Stimulated activated CD8-positive, alpha-beta memory T cell treated with anti-CD3 and anti-CD28 coated beads, Interleukin-7, amount 100 ng/mL, for 4 hours (primary cell): Measurements from ENCODE around the gene C1QTNF6.

Source experiments
- DNase-seq, 2 donors: peaks; one replicate each; pipeline ENCODE4 v3.0.0-alpha.2; 2020; ENCODE audit warnings: low read depth in 2 of 2

C1QTNF6 gene

GRCh38 chr22:37141971-37142370, 46.1 kb downstream of the C1QTNF6 start:
- DNase-seq: no peak

GRCh38 chr22:37141476-37141875, 46.6 kb downstream of the C1QTNF6 start:
- no peak for DNase-seq

GRCh38 chr22:37140686-37141323, 47.2 kb downstream of the C1QTNF6 start:
- no peak for DNase-seq

GRCh38 chr22:37139762-37140161, 48.3 kb downstream of the C1QTNF6 start:
- no peak for DNase-seq

GRCh38 chr22:37138849-37139561, 49.0 kb downstream of the C1QTNF6 start:
- DNase-seq: no peak

- no peak for DNase-seq
These were observed 50.0 kb downstream of the C1QTNF6 start for GRCh38 chr22:37137903-37138665.

- DNase-seq: no peak
These were observed 50.9 kb downstream of the C1QTNF6 start for GRCh38 chr22:37137131-37137530.

- no peak for DNase-seq
These were observed 53.0 kb downstream of the C1QTNF6 start for GRCh38 chr22:37135023-37135422.

GRCh38 chr22:37133304-37134018, 54.6 kb downstream of the C1QTNF6 start:
- no peak for DNase-seq

- DNase-seq: no peak
These were observed 55.3 kb downstream of the C1QTNF6 start for GRCh38 chr22:37132773-37133172.
